Melanocyte of skin (primary cell): ENCODE measurements around the gene XRCC5. TPM values are rescaled to one million over a fixed set of nuclear protein-coding genes. Genes with fewer than 3 reads are reported as not detected.

Experiments used
- total RNA-seq, 2 donors: library from RNA; depleted of rRNA; stranded (reverse); fragments of >200 nt; gene quantifications; 2 replicates each; pipeline ENCODE4 v1.2.3, GENCODE V29; 2012

The XRCC5 gene
- 100 to 1,000 TPM; 247 to 314 TPM for total RNA-seq

DNA sequence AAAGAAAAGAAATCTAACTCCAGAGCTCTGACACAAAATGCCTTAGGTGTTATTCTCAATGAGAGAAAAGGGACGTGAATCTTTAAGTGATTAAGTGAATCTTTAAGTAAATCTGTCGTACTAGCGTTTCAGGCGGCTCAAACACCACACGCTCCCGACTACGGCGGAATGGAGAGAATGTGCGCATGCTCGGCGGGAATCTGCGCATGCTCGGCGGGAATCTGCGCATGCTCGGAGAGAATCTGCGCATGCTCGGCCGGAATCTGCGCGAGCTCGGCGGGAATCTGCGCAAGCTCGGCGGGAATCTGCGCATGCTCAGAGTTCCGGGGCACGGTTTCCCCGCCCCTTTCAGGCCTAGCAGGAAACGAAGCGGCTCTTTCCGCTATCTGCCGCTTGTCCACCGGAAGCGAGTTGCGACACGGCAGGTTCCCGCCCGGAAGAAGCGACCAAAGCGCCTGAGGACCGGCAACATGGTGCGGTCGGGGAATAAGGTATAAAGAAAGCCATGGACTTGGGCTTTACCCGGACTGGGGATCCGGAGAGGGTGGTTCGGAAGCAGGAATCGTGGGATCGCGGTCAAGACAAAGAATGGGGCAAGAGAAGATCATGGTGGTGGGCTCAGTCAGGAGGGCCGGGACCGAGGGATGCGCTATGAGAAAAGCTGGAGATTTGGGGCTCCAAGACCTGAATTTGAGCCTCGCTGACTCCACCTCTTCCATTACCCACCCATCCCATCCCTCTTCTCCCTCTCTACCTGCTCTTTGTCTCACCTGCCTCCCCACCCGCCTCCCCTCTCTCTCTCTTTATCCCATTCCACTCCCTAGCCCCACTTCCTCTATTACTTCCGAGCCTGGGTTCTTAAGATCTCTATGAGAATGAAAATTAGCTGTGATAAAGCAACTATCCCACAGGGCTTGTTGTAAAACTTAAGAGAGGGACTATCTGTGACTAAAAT lies at the start of gene XRCC5:
TSS of gene XRCC5 (plus strand) at position 382 of the 955 bp plus-strand sequence. CDS start at position 471, 89 bp downstream.

DNA sequence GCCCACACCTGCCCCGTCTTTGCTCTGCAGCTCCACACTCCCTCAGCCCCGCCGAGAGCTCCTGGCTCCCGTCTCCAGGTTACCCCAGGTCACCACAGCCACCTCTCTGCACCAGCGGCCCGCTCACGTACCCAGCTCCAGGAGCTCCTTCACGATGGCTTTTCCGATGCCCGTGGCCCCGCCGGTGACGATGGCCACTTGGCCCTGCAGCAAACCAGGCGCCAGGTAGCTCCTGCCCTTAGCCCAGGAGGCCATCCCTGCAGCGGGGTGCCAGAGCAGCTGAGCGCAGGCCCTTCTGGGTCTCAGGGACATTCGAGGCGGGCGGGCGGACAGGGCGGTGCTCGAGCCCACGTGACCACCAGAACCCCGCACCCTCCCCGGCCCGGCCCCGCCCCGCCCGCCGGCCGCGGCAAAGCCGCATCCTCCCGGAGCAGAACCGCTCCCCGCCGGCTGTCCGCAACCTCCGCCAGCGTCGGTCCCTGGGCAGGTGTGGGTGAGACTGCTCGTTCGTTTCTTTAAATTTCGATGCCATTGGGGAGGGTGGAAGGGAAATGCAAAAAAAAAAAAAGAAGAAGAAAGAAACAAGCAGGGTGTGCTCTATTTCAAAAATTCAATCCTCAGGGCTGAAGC lies 27.5 kb upstream of the XRCC5 start, which contains the start of the genes PECR and TMEM169:
TSS of gene PECR (minus strand) at position 323 of the 630 bp plus-strand sequence. CDS start at position 255, 68 bp downstream.
TSS of gene TMEM169 (plus strand) at position 433 of the 630 bp plus-strand sequence. CDS start 14,045 bp downstream, outside the sequence.

Other genes with a start within 250 kb of the XRCC5 start
- gene MREG, start 95.8 kb upstream of the XRCC5 start, total RNA-seq = 10 to 100 TPM; 28.2 to 41.0 TPM
- 10 to 100 TPM; 38.2 to 54.9 TPM for gene PECR, start 27.5 kb upstream of the XRCC5 start, total RNA-seq
- 10 to 100 TPM; 16.9 to 18.6 TPM for gene TMEM169, start 27.4 kb upstream of the XRCC5 start, total RNA-seq